Effector CD4-positive, alpha-beta T cell (primary cell): ENCODE data around the gene PLEKHM3.
"Not testable (repeated sequence)": the region's sequence is repeated elsewhere in the genome, so short reads cannot be mapped to it uniquely, and the experiment has no call there.

Experiments
- DNase-seq: peaks from one replicate; pipeline ENCODE4 v3.0.0-alpha.2; 2020

PLEKHM3 gene

GRCh38 chr2:207987025-207987716, 38.2 kb downstream of the PLEKHM3 start:
- no peak for DNase-seq

DNA sequence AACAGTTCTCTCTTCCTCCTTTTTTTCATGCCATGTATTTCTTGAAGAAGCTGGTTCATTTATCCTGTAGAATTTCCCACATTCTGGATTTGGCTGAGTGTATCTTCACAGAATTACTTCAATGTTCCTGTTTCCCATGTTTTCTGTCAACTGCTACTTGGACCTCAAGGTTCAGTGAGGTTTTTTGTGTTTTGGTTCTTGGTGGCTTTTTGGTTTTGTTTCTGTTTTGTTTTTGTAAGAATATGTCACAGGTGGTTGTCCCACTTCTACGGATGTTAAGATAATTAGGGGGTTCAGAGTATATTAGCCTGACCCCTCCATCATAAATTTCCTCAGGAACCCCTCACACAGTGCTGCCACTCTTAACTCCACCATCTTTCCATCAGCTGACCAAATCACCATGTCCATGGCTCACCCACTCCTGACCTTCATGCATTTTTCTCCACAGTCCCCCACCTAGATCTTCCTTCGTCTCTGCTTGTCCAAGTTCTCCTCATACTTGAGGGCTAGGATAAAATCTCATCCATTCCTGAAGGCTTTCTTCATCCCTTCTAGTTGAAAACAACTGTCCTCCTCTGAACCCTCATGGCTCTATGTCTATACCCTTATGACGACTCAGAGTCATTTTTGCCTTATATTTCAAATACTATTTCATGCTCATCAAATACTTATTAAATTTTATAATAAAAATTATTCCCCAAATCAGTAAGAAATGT, 40.4 kb downstream of the PLEKHM3 start:
- DNase-seq, result no peak

GRCh38 chr2:207983641-207984042, 41.7 kb downstream of the PLEKHM3 start:
- DNase-seq, result no peak

DNA sequence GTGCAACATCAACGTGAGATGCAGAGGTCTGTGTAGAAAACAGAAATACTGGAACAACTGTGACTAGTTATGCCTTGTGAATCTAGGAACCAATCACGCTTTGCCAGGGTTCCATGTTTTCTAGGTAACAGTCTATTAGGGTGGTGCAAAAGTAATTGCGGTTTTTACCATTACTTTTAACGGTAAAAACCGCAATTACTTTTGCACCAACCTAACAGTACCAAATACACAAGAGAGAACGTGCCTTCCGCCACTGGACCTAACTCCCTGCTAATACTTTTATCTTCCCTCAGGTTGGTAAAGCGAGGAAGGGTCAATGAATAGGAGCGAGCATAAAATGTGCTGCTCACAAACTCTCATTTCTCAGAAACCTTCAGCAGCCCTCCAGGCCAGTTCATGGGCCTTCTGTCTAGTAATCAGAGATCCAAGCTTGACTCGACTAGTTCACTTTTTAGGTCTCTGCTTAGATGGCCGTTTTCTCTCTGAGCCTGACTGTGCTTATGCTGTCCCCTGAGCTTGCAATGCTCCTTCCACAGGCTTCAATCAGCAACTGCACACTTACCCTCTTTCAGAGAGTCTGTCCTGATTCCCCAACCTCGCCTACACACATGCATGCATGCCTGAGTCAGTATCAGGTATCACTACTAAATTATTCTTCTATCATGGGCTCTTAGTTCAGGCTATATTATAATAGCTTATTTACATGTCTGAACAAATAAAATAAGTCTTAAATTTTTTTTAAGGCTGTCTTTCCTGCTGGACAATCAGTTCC, 47.0 kb downstream of the PLEKHM3 start:
- no peak for DNase-seq

DNA sequence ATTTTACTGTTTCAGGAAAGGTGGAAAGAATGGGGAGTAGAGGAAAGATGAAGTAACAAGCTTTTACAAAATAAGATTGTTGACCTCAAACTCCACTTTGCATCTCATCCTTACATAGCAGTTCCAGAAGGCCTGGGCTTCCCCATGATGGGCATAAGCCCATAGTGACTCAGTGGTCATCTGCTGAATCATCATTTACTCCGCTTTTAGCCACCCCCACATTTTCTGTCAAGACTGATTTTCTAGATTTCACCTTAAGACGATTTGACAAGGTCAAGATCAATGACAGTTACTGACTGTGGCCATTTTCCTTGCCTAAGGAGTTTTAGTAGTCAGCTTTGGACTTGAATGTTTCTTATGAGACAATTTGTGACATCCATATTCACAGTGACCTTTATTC, 49.4 kb downstream of the PLEKHM3 start:
- DNase-seq, result no peak

DNA sequence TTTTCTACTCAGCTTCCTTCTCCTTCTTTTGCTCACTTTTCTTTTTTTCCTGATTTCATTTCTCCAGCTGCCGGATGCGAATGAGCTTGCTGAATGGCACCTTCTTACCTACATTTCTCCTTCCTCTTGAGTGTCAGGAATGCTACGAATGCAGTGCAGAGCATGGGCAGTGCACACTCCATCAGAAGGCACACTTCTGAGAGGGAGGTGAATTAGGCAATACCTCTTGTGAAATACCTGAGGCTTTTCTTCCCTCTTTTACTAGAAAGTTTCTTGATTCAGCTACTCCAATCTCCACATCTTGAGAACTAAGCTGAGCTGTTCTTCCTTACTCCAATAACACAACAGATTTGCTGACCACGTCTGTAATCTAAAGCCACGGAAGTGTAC, 51.1 kb downstream of the PLEKHM3 start:
- no peak for DNase-seq

GRCh38 chr2:207970826-207971180, 54.5 kb downstream of the PLEKHM3 start:
- no peak for DNase-seq

GRCh38 chr2:207970147-207970825, 55.0 kb downstream of the PLEKHM3 start:
- DNase-seq, result no peak

DNA sequence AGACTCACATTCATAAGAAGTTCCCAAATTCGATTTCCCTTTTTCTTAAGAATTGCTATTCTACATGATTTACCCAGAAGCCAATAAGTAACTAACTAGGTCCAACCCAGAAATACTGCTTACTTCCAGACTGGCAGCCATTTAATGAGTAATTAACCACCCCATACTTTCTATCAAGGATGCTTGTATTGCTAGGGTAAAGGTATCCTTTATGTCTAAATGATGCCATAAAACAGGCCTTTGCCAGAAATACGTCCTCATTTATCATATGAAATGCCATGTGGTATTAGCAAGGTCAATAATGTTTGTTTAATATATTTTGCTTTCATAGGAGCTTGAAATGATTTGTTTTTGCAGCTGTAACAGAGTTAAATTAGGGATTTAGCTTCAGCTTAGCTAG, 56.1 kb downstream of the PLEKHM3 start:
- no peak for DNase-seq

DNA sequence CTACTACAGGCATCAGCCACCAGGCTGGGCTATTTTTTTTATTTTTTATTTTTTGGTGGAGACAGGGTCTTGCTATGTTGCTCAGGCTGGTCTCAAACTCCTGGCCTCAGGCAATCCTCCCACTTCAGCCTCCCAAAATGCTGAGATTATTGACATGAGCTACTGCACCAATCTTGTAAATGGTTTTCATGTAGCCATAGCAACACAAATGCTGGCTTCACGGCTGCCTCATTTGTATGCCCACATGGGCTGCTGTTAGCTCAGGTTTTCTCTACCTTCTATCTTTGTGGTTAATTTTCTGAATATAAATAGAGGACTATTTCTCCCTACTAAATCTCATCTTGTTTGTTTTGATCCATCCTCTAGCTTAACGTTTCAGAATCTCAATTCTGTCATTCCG, 58.2 kb downstream of the PLEKHM3 start:
- no peak for DNase-seq

DNA sequence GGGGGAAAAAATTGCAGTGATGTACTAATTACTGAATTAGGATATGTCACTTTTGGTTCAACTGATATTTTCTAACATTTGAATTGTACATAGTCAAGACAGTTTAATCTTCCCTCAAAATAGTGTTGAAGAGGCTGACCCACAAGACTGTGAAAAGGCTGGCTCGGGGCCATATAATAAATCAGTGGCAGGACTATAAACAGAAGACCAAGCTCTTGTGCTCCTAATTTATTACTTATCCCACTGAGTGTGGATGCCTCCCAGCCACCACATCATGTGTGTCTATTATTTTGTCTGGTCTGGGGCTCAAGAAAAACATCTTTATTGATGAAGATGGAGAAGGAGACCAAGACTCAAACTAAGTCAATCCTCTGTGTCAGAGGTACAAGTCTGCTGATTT, 64.4 kb downstream of the PLEKHM3 start:
- DNase-seq, result no peak

DNA sequence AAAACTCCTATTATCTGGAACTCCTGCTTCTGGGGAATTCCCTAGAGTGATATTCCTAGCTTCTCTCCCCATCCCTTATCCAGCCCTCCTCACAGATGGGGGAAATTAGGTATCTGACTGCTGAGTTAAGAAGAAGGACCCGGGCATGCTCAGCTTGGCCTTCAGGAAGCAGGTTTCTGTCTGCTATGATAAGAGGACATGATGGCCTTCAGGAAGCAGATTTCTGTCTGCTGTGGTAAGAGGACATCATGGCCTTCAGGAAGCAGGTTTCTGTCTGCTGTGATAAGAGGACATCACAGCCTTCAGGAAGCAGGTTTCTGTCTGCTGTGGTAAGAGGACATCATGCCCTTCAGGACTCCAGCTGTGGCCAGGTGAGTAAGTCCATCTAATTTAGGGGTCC, 65.2 kb downstream of the PLEKHM3 start:
- no peak for DNase-seq

DNA sequence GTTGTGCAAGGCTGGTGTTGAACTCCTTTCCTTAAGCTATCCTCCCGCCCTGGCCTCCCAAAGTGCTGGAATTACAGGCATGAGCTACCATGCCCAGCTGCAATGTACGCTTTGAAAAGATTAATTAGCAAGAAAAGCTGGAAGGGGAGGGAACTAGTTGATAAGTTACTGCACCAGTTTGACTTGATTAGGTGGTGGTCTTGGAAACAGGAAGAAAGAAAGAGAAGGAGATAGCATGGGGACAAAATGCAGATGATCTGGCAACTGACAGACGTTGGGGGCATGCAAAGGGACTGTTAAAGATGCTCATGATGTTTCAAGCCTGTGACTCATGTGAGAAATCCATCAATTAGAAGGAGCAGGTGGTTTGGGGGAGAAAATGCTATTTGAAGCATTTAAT, 68.6 kb downstream of the PLEKHM3 start:
- no peak for DNase-seq

GRCh38 chr2:207955456-207955855, 69.9 kb downstream of the PLEKHM3 start:
- no peak for DNase-seq

GRCh38 chr2:207953354-207953753, 72.0 kb downstream of the PLEKHM3 start:
- DNase-seq, result no peak

DNA sequence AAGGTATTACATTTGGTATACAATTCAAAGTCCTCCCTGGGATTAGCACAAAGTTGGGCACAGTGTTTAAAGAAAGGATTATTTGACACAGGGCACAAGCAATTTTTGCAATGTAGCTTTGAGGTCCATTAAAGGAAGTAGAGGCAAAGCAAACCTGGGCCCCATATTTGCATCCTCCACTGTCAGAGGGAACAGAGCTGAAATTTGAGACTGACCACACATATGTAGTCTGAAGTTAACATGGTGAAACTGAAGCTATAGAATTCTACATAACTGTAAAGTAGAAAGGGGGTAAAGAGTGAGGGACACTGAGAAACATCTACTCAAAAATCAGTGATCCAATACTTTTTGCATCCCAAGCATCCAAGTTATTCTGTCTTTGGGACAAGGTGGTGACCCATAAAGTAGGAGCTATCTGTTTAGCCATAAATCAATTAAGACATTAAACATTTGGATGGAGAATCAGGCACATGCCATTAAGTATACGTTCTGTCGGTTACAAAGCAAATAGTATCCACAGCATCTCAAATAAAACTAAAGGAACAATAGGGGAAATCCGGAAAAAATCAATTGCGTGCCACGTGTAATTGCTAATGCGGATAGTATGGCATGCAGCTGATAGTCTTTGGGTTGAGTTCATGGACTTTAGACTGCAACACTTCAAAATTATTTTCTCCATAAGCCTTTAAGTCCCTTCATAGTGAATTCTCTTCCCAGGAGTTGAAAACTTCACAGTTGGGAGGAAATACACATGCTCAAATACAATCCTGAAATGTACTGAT, 72.6 kb downstream of the PLEKHM3 start:
- DNase-seq, result no peak

GRCh38 chr2:207951734-207952470, 73.4 kb downstream of the PLEKHM3 start:
- no peak for DNase-seq

GRCh38 chr2:207950761-207951114, 74.6 kb downstream of the PLEKHM3 start:
- DNase-seq, result no peak

DNA sequence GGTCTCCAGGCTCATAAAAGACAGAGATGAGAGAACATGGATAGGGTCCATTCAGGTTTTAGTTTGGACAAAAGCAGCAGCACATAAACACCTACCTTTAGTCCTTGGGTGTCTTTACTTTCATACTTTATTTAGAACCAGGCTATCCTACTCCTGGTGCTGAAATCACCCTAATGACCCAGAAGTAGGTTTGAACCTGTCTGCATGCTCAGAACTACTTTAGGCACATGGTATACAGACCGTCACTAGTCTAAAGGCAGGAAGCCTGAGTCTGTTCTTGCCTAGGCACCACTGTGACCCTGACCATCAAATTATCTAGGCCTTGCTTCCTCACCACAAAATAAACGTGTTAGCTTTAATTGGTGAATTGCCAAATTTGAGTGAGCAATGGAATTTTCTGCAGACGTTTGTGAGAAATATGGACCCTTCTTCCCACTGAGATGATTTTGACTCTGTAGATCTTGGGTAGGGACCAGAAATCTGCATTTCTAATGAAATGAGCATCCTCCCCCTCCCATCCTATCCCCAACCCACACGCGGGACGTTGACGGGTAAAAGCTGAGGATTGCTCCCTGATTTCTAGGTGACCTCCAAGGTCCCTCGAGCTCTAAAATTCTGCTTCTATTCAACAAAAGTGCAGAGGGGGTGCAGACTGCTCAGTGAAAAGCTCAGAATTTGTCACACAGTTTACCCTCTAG, 75.1 kb downstream of the PLEKHM3 start:
- DNase-seq, result no peak

- not testable (repeated sequence) for DNase-seq
Observed at GRCh38 chr2:207949245-207949644, 76.1 kb downstream of the PLEKHM3 start.

DNA sequence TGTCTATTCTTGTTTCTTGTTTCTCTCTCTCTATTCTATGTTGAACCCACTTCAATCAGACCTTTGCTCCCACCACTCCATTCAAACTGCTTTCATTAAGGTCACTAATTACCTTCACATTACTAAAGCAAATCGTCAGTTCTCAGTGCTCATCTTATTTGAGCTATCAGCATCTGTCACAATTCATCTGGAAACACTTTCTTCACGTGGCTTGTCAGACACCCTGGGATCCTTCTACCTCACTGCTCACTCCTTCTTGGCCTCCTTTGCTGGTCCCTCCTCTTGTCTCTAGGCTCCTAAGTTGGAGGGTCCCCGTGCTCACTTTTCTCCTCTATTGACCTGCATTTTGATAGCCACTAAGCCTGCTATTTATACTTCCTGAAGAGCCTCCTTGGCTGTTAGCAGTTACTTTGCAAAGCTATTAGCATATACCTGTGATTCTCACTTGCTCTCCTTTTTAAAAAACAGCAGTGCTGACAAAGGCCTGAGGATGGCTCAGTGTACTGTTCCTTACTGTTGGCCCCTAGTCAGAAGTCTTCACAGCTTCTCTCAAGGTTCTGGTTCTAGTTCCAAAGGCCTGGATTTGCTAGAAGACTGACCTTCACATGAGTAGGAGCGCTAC, 80.2 kb downstream of the PLEKHM3 start:
- DNase-seq, result no peak
